HG02885 (cell line): ENCODE measurements around the gene GLE1.
"Not testable (repeated sequence)": the region's sequence is repeated elsewhere in the genome, so short reads cannot be mapped to it uniquely, and the experiment has no call there.

Experiments used
- ATAC-seq: cut with Tn5 transposase; IDR thresholded peaks from one replicate; pipeline ENCODE4 v1.9.1; 2021; ENCODE audit warnings: mild to moderate bottlenecking; ENCODE audit not compliant: unreplicated experiment, poor library complexity

Gene GLE1

GRCh38 chr9:128550770-128551656 is 46.5 kb downstream of the GLE1 start:
- no peak for ATAC-seq

DNA sequence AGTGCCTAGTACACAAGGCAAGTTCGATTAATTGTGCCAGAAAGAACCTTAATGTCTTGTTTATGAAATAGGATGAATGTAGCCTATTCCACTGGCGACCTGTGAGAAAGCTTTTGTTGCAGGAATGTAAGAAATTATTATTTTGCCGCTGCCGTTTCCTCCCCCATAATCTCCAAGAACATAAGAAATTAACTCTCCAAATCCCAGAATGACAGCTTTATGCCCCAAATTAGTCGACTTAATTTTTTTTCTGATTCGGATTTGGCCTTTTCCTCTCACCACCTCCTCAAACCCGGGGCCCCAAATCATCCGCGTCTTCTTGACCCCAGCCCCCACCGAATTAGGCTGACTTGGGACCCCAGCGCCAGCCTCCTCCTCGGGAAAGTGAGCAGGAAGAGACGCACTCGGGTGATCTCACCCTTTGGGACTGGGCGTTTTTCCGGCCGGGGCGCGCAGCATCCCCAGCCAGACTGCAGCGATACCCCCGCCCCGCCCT is 47.2 kb downstream of the GLE1 start:
- no peak for ATAC-seq

- peak; percentile 80 for ATAC-seq
Observed at GRCh38 chr9:128552153-128552743, 47.7 kb downstream of the GLE1 start, which contains the start of gene SPTAN1. TSS of gene SPTAN1 (plus strand) at chr9:128552587. CDS start at chr9:128566741, 14,154 bp downstream.

DNA sequence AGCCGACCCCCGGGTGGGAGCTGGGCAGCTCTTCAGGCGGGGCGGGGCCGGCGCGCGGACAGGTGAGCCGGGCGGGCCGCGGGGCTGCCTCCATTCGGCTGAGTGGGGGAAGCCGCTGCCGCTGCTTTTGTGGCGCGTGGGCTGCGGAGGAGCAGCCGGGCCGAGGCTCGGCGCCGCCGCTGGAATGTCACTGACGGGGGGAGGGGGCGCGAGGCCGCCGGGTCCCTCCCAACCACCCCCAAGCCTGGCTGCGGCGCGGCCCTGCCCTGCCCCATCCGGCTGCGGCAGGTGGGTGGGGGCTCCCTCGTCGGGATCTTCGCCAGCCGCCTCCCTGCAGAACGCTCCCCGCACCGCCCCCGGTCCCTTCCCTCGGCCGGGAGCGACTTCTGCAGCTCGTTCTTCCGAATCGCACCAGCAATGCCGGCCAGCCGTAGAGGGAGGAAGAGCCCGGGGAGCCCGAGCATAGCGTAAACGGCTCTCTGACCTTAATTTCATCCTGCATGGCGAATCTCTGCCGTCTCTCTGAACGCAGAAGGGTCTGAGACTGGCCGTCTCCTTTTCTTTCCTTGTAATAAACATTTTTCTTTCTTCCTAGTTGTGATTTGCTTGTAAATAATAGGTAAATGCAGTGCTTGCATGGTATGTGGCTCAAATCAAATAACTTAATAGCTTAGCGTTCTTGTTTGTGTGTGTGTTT is 48.4 kb downstream of the GLE1 start:
- ATAC-seq = peak; percentile 31

DNA sequence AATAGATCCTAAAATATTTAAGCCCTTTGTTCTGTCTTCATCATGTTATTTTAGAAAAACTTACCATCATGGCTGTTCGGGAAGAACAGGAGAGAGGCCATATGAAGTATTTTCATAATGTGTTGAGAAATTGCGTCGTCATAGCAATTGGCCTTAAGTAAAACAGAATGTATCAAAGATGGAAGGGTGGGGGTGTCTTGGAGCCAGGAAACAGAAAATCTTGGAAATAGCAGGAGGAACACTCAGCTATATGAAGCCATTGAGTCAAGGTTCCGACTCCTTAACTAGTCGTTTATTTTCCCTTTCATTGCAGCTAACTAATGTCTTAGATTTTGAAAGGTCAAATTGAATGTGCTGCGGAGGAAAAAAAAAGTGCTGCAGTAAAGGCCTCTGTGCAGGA is 49.2 kb downstream of the GLE1 start:
- ATAC-seq = no peak

DNA sequence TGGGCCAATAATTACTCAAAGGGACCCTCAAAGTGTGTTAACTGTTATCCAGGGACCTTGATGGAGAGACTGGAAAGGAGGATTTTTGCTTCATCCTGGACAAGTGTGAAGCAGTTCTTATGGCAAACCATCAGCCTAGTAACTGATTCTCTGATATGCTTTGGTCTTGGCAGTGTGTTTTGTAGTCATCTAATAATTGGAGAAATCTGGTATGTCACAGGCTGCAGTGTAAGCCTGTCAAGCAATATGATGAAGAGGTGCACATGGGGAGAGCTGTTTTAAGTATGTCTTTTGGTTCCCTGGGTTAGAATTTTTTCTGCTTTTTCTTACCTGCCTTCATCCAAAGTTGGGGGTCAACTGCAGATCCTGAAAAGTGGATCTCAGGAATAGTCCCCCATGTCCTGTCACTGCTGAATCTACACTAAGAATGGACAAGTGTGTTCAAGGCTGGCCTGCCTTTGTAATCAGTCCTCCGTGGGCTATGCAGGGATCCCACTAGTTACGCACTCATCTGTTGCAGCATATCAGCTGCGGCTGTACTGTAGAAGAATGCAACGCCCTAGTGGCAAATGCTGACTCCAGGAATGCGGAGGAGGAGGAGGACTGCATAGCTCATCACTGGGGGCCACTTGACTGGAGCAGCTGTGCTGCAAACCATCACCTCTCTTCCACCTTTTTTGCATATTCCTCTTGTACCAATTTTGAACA is 49.8 kb downstream of the GLE1 start:
- ATAC-seq = no peak

GRCh38 chr9:128555180-128555721 is 50.7 kb downstream of the GLE1 start:
- no peak for ATAC-seq

- no peak for ATAC-seq
Observed at GRCh38 chr9:128556276-128556675, 51.8 kb downstream of the GLE1 start.

- no peak for ATAC-seq
Observed at GRCh38 chr9:128556926-128557634, 52.6 kb downstream of the GLE1 start.

- peak; percentile 64 for ATAC-seq
Observed at GRCh38 chr9:128558431-128559310, 54.2 kb downstream of the GLE1 start.

- ATAC-seq = no peak
Observed at GRCh38 chr9:128565578-128565977, 61.1 kb downstream of the GLE1 start.

DNA sequence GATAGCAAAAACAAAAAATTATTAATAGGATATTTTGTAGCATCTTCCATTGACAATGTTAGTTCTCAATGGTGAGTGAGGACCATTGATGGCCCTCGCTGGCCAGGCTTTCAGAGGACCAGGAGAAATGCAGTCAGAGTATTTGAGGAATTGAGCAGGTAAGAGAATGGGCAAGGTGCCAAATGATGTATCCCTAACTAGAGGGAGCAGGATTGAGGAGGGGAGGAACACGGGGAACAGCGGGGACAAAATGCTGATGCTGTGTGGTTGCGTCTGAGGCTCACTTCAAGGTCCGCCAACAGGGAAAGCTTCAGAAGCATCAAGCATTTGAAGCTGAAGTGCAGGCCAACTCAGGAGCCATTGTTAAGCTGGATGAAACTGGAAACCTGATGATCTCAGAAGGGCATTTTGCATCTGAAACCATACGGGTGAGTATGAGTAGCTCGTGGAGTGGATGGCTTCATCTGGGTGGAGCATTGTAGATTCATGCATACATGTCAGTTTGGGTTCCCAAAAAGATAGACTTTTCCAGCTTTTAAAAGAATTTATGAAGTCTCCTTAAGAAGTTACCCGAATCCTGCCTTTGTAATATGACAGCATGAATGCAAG is 64.1 kb downstream of the GLE1 start:
- ATAC-seq = no peak

DNA sequence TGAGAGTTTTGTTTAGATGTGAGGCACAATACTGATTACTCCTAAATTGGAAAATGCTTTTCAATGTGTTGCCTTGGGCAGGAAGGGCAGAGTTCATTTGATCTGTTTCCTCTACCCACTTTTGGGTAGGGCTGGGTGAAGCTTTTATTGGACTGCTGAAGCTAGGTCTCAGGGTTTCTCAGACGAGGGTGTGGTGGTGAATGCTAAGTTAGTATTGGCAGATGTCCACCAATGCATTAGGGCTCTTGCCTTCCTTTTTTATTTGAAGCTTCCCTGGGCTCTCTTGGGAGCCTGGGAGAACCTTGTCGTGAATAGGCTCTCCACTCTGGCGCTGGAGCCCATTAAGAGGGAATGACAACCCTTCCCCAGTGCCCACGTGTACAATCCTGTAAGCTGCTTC is 71.0 kb downstream of the GLE1 start:
- no peak for ATAC-seq

DNA sequence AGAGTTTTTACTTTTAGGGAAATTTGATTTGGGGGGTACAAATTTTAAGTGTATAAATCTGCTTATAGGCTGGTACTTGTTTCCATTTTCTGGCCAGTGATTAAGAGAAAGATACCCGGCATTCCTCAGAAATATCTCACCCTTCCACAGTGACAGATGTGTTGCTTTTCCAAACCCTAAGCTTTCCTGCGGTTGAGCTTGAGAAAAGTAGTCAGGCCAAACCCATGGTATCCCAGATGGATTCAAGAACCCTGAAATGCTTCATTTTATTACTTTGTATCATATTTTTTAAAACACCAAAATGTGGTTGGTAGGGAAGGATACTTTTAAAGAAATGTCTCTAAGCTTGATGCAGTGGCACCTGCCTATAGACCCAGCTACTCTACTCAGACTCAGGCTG is 71.4 kb downstream of the GLE1 start:
- no peak for ATAC-seq

DNA sequence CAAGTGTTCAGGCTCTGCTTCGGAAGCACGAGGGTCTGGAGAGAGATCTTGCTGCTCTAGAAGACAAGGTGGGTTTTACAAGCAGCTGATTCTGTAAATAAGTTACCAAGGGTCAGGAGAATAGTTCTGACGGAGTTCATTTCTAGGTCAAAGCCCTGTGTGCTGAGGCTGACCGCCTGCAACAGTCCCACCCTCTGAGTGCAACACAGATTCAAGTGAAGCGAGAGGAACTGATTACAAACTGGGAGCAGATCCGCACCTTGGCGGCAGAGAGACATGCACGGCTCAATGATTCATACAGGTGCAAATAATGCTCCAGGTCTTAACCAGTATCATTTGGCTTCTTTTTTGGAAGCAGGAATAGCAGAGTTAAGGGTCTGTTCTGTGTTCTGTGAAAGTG is 72.7 kb downstream of the GLE1 start:
- no peak for ATAC-seq

DNA sequence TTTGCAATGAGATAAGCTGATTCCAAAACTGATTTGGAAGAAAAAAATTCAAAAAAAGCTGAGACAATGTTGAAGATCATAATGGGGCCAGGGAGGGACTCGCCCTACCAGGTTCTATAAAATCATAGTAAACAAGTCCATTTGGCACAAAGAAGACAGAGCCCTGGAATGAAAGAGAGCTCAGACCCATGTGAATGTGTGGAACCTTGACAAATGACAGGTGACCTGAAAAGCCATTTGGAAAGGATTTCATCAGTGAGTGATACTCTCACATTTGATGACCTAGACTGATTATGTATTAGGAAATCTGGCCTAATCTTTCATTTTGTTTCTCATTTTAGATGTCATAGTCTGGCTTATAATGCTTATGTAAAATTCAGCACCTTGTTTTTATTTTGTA is 74.7 kb downstream of the GLE1 start:
- no peak for ATAC-seq

- ATAC-seq = no peak
Observed at GRCh38 chr9:128580731-128581130, 76.2 kb downstream of the GLE1 start.

DNA sequence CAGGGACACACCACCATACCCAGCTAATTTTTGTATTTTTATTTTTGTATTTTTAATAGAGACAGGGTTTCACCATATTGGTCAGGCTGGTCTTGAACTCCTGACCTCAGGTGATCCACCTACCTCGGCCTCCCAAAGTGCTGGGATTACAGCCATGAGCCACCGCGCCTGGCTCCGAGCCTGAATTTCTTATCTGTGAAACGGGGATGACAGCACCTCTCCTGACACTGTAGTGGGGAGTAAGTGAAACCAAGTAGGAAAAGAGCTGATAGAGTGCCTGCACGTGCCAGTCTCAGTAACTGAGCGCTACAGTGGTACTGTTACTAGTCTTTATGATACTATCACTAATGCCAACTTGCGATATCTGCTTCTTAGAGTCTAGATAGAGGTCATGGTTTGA is 80.6 kb downstream of the GLE1 start:
- ATAC-seq = not testable (repeated sequence)
